H1 (cell line): ENCODE data around the gene CHAC2. TPM values are rescaled to one million over a fixed set of nuclear protein-coding genes. Genes with fewer than 3 reads are reported as not detected.

Source experiments
- CBX5 ChIP-seq: fragments of 300-800, 300-1000 bp; sonication (generic); IDR thresholded peaks from 2 replicates; pipeline ENCODE4 v1.7.1; 2016; ENCODE audit warnings: antibody characterized with exemption, low read length, low read depth
- CHD1 ChIP-seq: IDR thresholded peaks from 2 replicates; pipeline ENCODE4 v1.6.1; 2012; ENCODE audit warnings: low read depth, low read length, improper control_type of control experiment
- CHD7 ChIP-seq: fragments of 300-600 bp; sonication (generic); IDR thresholded peaks from 2 replicates; pipeline ENCODE4 v1.7.1; 2012; ENCODE audit warnings: low read length, moderate library complexity, mild to moderate bottlenecking, inconsistent platforms; ENCODE audit not compliant: insufficient replicate concordance
- CTCF ChIP-seq, 3 experiments: IDR thresholded peaks; 1 replicate in 2 of 3; 2 replicates in 1 of 3; pipeline versions ENCODE4 v1.5.1 to v1.6.1; 2011; ENCODE audit warnings: low read length in 3 of 3, mild to moderate bottlenecking in 3 of 3, inconsistent platforms in 2 of 3, low read depth in 1 of 3, moderate library complexity in 1 of 3; ENCODE audit not compliant: insufficient read depth in 1 of 3; ENCODE audit errors: control extremely low read depth in 1 of 3
- EGR1 ChIP-seq: IDR thresholded peaks from 2 replicates; pipeline ENCODE4 v1.6.1; 2011; ENCODE audit warnings: low read depth, low read length, borderline replicate concordance
- EZH2 ChIP-seq: fragments of 200-600 bp; sonication (generic); IDR thresholded peaks from 2 replicates; pipeline ENCODE4 v1.7.1; 2012; ENCODE audit warnings: low read depth, mild to moderate bottlenecking, moderate library complexity, low read length, inconsistent platforms; ENCODE audit not compliant: severe bottlenecking
- KDM4A ChIP-seq: IDR thresholded peaks from one replicate; pipeline ENCODE4 v1.7.1; 2012; ENCODE audit warnings: low read depth, mild to moderate bottlenecking, moderate library complexity, low read length, inconsistent platforms; ENCODE audit not compliant: severe bottlenecking
- RFX5 ChIP-seq: IDR thresholded peaks from 2 replicates; pipeline ENCODE4 v1.6.1; 2011; ENCODE audit warnings: low read depth, low read length, improper control_type of control experiment, borderline replicate concordance
- YY1 ChIP-seq: IDR thresholded peaks from 2 replicates; pipeline ENCODE4 v1.6.1; 2011; ENCODE audit warnings: low read depth, mild to moderate bottlenecking, low read length
- polyA plus RNA-seq, 7 experiments: library from polyadenylated mRNA; depleted of rRNA in 3 of 7; stranded (reverse) in 5 of 7; unstranded in 2 of 7; fragments of >200 nt in 5 of 7; fragments of 200-250 nt in 2 of 7; gene quantifications; 1 replicate in 5 of 7; 2 replicates in 1 of 7; 4 replicates in 1 of 7; pipeline versions ENCODE4 v1.2.1 to v1.2.3, GENCODE V29; 2011 to 2013; ENCODE audit warnings: missing spikeins in 2 of 7, mixed read lengths in 2 of 7
- total RNA-seq: library from RNA; stranded (reverse); fragmentation: NEBNext Ultra II Directional; extraction: Animal tissue kit (Norgen Biotek cat#: 25700); gene quantifications from 2 replicates; pipeline ENCODE4 v1.2.1, GENCODE V29; 2021

CHAC2 gene
- total and polyA plus RNA-seq, 2 of the 8 experiments (the other 6 are each of a cell fraction or from before 2014, with no cell fraction given) = 5.4 to 11.2 TPM

GRCh38 chr2:53820711-53821110 lies 53.1 kb downstream of the CHAC2 start (continued):
- no peak for TF ChIP-seq CHD7
- TF ChIP-seq RFX5 = no peak
- TF ChIP-seq CBX5 = no peak
- TF ChIP-seq YY1 = no peak
- TF ChIP-seq EZH2 = no peak
- no peak for TF ChIP-seq CHD1
- no peak for TF ChIP-seq KDM4A
- TF ChIP-seq CTCF (IDR thresholded peaks at IDR 0.05; ENCODE audit: control extremely low read depth in 1 of 3, insufficient read depth in 1 of 3, low read depth in 1 of 3, low read length in 3 of 3) = no peak
- TF ChIP-seq EGR1 = no peak
